ENCODE data around the gene EIF4H. TPM values are rescaled to one million over a fixed set of nuclear protein-coding genes. Genes with fewer than 3 reads are reported as not detected.

EIF4H gene
- total and polyA plus RNA-seq, 9 of the 15 experiments (the other 6 are each of a cell fraction or from before 2014, with no cell fraction given), result 11.0 to 435 (median 319) TPM

DNA sequence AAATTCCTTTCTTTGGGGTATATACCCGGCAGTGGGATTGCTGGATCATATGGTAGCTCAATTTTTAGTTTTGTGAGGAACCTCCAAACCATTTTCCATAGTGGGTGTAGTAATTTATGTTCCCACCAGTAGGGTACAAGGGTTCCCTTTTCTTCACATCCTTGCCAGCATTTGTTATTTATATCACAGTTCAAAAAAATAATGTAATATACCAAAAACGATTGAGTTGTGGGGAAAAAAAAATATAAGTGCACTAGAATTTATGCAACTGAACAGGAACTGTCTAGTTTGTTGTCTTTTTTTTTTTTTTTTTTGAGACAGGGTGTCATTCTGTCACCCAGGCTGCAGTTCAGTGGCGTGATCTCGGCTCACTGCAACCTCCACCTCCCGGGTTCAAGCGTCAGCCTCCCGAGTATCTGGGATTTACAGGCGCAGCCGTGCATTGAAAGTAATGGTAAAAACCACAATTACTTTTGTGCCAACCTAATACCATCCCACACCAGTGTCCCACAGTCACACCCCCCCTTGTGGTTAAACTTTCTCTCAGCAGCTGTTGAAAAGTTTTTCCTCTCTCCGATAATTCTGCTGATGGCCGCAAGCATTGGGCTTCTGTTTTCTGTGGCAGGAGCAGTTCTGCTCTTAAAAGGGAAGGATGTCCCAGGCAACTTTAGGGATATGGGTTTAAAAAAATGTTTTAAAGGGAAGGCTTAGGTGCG is 28.8 kb downstream of the EIF4H start (continued):
- TF ChIP-seq, protein P1, sequence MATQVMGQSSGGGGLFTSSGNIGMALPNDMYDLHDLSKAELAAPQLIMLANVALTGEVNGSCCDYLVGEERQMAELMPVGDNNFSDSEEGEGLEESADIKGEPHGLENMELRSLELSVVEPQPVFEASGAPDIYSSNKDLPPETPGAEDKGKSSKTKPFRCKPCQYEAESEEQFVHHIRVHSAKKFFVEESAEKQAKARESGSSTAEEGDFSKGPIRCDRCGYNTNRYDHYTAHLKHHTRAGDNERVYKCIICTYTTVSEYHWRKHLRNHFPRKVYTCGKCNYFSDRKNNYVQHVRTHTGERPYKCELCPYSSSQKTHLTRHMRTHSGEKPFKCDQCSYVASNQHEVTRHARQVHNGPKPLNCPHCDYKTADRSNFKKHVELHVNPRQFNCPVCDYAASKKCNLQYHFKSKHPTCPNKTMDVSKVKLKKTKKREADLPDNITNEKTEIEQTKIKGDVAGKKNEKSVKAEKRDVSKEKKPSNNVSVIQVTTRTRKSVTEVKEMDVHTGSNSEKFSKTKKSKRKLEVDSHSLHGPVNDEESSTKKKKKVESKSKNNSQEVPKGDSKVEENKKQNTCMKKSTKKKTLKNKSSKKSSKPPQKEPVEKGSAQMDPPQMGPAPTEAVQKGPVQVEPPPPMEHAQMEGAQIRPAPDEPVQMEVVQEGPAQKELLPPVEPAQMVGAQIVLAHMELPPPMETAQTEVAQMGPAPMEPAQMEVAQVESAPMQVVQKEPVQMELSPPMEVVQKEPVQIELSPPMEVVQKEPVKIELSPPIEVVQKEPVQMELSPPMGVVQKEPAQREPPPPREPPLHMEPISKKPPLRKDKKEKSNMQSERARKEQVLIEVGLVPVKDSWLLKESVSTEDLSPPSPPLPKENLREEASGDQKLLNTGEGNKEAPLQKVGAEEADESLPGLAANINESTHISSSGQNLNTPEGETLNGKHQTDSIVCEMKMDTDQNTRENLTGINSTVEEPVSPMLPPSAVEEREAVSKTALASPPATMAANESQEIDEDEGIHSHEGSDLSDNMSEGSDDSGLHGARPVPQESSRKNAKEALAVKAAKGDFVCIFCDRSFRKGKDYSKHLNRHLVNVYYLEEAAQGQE (IDR thresholded peaks at IDR 0.05; ENCODE audit: borderline replicate concordance), result peak; percentile 50; the same call in 1 of the 2 replicates
- TF ChIP-seq, protein P1 (CRISPR knock-in tag; IDR thresholded peaks at IDR 0.05; ENCODE audit: low read depth), result no peak
- TF ChIP-seq, protein P2, sequence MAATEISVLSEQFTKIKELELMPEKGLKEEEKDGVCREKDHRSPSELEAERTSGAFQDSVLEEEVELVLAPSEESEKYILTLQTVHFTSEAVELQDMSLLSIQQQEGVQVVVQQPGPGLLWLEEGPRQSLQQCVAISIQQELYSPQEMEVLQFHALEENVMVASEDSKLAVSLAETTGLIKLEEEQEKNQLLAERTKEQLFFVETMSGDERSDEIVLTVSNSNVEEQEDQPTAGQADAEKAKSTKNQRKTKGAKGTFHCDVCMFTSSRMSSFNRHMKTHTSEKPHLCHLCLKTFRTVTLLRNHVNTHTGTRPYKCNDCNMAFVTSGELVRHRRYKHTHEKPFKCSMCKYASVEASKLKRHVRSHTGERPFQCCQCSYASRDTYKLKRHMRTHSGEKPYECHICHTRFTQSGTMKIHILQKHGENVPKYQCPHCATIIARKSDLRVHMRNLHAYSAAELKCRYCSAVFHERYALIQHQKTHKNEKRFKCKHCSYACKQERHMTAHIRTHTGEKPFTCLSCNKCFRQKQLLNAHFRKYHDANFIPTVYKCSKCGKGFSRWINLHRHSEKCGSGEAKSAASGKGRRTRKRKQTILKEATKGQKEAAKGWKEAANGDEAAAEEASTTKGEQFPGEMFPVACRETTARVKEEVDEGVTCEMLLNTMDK (IDR thresholded peaks at IDR 0.05; ENCODE audit: borderline replicate concordance, insufficient read depth, low read depth, low read length, poor library complexity, severe bottlenecking), result peak; percentile 21
- peak; percentile 61 for TF ChIP-seq ZNF384 (IDR thresholded peaks at IDR 0.05; ENCODE audit: low read depth, low read length)

Data from K562 (cell line).